ENCODE measurements around the gene UBAP2L.
"Not testable (repeated sequence)": the region's sequence is repeated elsewhere in the genome, so short reads cannot be mapped to it uniquely, and the experiment has no call there.

The UBAP2L gene

GRCh38 chr1:154313066-154313356 is 92.3 kb downstream of the UBAP2L start:
- in situ Hi-C loops (cut with MboI; ENCODE audit: low pct_unique_long_range_greater_than_20kb, low sequenced_read_pairs, unreplicated experiment): no loop called here
- no peak for DNase-seq (ENCODE audit: low spot score)

GRCh38 chr1:154314226-154314625 is 93.5 kb downstream of the UBAP2L start:
- in situ Hi-C loops (cut with MboI; ENCODE audit: low pct_unique_long_range_greater_than_20kb, low sequenced_read_pairs, unreplicated experiment); DNase-seq (ENCODE audit: low spot score): not testable (repeated sequence)

More at GRCh38 chr1:154313066-154313356, 92.3 kb downstream of the UBAP2L start:
- TF ChIP-seq CTCF (IDR thresholded peaks at IDR 0.05; ENCODE audit: extremely low read depth, insufficient read depth, missing control alignments): no peak

GRCh38 chr1:154316704-154317103 is 95.9 kb downstream of the UBAP2L start:
- DNase-seq (ENCODE audit: low spot score): no peak
- in situ Hi-C loops (cut with MboI; ENCODE audit: low pct_unique_long_range_greater_than_20kb, low sequenced_read_pairs, unreplicated experiment): no loop called here
- TF ChIP-seq CTCF (IDR thresholded peaks at IDR 0.05; ENCODE audit: extremely low read depth, insufficient read depth, missing control alignments): no peak

GRCh38 chr1:154318386-154318785 is 97.6 kb downstream of the UBAP2L start:
- no peak for TF ChIP-seq CTCF (IDR thresholded peaks at IDR 0.05; ENCODE audit: extremely low read depth, insufficient read depth, missing control alignments)
- in situ Hi-C loops (cut with MboI; ENCODE audit: low pct_unique_long_range_greater_than_20kb, low sequenced_read_pairs, unreplicated experiment): no loop called here

More at GRCh38 chr1:154318386-154318785, 97.6 kb downstream of the UBAP2L start:
- no peak for DNase-seq (ENCODE audit: low spot score)

Measured in GM13977 (cell line).